Neural cell (in vitro differentiated cells): Measurements from ENCODE around the gene ZFR.

Source experiments
- RAD21 ChIP-seq: fragments of 450-650 bp; conservative IDR thresholded peaks from 2 replicates; pipeline ENCODE4 v1.6.1; 2014; ENCODE audit warnings: antibody characterized with exemption, mild to moderate bottlenecking, moderate library complexity
- TF ChIP-seq, protein P1 (sequence below): fragments of 450-650 bp; IDR thresholded peaks from 2 replicates; pipeline ENCODE4 v1.5.1; 2014; ENCODE audit warnings: antibody characterized with exemption, mild to moderate bottlenecking, moderate library complexity; ENCODE audit not compliant: poor library complexity, severe bottlenecking

DNA sequence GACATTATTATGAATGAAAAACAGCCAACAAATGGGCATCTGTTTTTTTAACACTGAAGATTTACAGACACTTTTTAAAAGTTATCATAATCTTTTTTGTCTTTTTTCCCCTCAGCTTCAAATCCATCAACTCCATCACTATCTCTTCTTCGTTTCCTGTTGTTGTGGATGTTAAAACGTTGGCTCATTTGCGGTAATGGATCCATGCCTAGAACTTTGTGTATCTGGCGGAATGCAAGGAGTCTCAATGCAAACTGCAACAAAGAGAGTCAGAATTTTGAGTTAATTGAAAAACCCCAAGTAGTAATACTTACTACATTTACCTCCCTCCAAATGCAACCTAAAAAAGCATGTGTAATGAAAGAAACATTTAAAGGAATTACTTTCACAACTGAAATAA lies 88.9 kb downstream of the ZFR start:
- TF ChIP-seq, protein P1, sequence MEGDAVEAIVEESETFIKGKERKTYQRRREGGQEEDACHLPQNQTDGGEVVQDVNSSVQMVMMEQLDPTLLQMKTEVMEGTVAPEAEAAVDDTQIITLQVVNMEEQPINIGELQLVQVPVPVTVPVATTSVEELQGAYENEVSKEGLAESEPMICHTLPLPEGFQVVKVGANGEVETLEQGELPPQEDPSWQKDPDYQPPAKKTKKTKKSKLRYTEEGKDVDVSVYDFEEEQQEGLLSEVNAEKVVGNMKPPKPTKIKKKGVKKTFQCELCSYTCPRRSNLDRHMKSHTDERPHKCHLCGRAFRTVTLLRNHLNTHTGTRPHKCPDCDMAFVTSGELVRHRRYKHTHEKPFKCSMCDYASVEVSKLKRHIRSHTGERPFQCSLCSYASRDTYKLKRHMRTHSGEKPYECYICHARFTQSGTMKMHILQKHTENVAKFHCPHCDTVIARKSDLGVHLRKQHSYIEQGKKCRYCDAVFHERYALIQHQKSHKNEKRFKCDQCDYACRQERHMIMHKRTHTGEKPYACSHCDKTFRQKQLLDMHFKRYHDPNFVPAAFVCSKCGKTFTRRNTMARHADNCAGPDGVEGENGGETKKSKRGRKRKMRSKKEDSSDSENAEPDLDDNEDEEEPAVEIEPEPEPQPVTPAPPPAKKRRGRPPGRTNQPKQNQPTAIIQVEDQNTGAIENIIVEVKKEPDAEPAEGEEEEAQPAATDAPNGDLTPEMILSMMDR = no peak
- no peak for TF ChIP-seq RAD21
